Neural cell (in vitro differentiated cells): ENCODE results near the gene XAF1.

Source experiments
- EZH2 ChIP-seq: fragments of 200-600, 300-800 bp; shearing (Covaris generic), sonication (generic); IDR thresholded peaks from 2 replicates; pipeline ENCODE4 v1.6.1; 2014; ENCODE audit warnings: antibody characterized with exemption, low read length, borderline replicate concordance, mild to moderate bottlenecking; ENCODE audit not compliant: insufficient read depth, poor library complexity, severe bottlenecking
- POLR2AphosphoS5 ChIP-seq: IDR thresholded peaks from 2 replicates; pipeline ENCODE4 v1.6.1; 2012
- REST ChIP-seq: IDR thresholded peaks from 2 replicates; pipeline ENCODE4 v1.6.1; 2012; ENCODE audit warnings: borderline replicate concordance
- TAF1 ChIP-seq: IDR thresholded peaks from 2 replicates; pipeline ENCODE4 v1.6.1; 2012; ENCODE audit warnings: low read depth
- TF ChIP-seq, protein P1 (sequence below): fragments of 450-650 bp; IDR thresholded peaks from 2 replicates; pipeline ENCODE4 v1.5.1; 2014; ENCODE audit warnings: antibody characterized with exemption, mild to moderate bottlenecking, moderate library complexity; ENCODE audit not compliant: poor library complexity, severe bottlenecking

- TF ChIP-seq, protein P1, sequence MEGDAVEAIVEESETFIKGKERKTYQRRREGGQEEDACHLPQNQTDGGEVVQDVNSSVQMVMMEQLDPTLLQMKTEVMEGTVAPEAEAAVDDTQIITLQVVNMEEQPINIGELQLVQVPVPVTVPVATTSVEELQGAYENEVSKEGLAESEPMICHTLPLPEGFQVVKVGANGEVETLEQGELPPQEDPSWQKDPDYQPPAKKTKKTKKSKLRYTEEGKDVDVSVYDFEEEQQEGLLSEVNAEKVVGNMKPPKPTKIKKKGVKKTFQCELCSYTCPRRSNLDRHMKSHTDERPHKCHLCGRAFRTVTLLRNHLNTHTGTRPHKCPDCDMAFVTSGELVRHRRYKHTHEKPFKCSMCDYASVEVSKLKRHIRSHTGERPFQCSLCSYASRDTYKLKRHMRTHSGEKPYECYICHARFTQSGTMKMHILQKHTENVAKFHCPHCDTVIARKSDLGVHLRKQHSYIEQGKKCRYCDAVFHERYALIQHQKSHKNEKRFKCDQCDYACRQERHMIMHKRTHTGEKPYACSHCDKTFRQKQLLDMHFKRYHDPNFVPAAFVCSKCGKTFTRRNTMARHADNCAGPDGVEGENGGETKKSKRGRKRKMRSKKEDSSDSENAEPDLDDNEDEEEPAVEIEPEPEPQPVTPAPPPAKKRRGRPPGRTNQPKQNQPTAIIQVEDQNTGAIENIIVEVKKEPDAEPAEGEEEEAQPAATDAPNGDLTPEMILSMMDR: no peak
- TF ChIP-seq REST: no peak
- TF ChIP-seq EZH2: no peak
- no peak for TF ChIP-seq POLR2AphosphoS5
- TF ChIP-seq TAF1: no peak
Observed at GRCh38 chr17:6712854-6713129, 43.1 kb upstream of the XAF1 start.
